Retinal pigment epithelial cell (primary cell): ENCODE results near the gene NPPA.

ENCODE experiments used
- DNase-seq: peaks from one replicate; pipeline ENCODE4 v3.0.0-alpha.2; 2010; ENCODE audit warnings: low read depth
- H3K4me3 ChIP-seq: 2 replicates; pipeline ENCODE4 v1.5.1; 2011; ENCODE audit warnings: mild to moderate bottlenecking, low read length, control low read depth, moderate library complexity
- TF ChIP-seq, protein P1 (sequence below): conservative IDR thresholded peaks from 2 replicates; pipeline ENCODE4 v1.5.1; 2011; ENCODE audit warnings: low read depth, low read length, control low read depth, inconsistent platforms

The NPPA gene

DNA sequence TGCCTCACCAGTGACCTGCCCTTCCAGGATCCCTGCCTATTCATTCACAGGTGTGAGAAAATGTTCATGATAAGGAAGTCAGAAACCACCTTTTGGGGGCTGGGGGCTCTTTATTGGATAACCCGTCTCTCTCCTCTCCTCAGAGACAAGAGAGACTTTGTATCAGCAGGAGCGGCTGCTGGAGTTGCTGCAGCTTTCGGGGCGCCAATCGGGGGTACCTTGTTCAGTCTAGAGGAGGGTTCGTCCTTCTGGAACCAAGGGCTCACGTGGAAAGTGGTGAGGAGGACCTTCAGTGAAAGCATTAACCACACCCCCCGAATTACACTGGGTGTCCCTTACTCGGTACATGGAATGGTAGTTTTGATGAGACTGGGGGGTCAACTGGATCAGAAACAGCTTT, 20.6 kb downstream of the NPPA start:
- TF ChIP-seq, protein P1, sequence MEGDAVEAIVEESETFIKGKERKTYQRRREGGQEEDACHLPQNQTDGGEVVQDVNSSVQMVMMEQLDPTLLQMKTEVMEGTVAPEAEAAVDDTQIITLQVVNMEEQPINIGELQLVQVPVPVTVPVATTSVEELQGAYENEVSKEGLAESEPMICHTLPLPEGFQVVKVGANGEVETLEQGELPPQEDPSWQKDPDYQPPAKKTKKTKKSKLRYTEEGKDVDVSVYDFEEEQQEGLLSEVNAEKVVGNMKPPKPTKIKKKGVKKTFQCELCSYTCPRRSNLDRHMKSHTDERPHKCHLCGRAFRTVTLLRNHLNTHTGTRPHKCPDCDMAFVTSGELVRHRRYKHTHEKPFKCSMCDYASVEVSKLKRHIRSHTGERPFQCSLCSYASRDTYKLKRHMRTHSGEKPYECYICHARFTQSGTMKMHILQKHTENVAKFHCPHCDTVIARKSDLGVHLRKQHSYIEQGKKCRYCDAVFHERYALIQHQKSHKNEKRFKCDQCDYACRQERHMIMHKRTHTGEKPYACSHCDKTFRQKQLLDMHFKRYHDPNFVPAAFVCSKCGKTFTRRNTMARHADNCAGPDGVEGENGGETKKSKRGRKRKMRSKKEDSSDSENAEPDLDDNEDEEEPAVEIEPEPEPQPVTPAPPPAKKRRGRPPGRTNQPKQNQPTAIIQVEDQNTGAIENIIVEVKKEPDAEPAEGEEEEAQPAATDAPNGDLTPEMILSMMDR = no peak
- DNase-seq = no peak
- no peak overlapping the region for H3K4me3 ChIP-seq

GRCh38 chr1:11825131-11825530, 22.5 kb downstream of the NPPA start:
- DNase-seq = no peak
- H3K4me3 ChIP-seq = no peak overlapping the region
- TF ChIP-seq, protein P1 = no peak

GRCh38 chr1:11823366-11824137, 24.0 kb downstream of the NPPA start:
- H3K4me3 ChIP-seq = no peak overlapping the region
- TF ChIP-seq, protein P1 = no peak
- no peak for DNase-seq

GRCh38 chr1:11822091-11822490, 25.5 kb downstream of the NPPA start:
- TF ChIP-seq, protein P1 = no peak
- DNase-seq = no peak
- H3K4me3 ChIP-seq = no peak overlapping the region

DNA sequence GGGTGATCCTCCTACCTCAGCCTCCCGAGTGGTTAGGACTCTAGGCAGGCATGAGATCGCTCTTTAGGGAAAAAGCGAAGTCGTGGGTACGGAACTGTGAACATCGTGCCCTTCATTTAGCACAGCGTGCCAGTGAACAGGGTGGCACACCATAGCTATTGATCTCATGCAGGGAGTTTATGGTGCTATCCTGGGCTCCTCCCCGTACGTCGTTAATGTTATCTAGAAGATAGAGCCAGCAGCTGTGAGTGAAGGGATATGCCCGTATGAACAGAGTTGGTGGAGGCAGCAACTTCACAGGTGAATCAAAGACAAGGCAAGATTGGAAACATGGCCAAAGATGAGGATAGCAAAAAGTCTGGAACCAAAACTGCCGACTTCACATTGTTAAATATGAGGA, 30.4 kb downstream of the NPPA start:
- H3K4me3 ChIP-seq = no peak overlapping the region
- TF ChIP-seq, protein P1 = no peak
- DNase-seq = no peak

DNA sequence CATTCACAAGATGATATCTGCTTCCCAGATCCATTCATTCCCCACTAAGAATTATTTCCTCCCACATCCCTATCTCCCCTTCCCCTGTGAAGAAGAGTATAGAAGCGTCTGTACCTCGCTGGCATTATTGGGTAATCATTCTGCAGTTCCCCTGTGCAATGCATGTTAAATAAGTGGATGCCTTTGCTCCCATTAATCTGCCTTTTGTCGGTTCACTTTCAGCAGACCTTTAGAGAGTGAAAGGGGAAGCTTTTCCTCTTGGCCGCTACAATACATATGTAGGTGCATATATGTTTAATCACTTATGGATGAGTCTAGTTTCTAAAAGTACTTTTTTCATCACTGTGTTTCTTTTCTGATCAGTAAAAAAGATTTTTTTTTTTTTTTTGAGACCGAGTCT, 34.6 kb downstream of the NPPA start:
- TF ChIP-seq, protein P1 = no peak
- H3K4me3 ChIP-seq = no peak overlapping the region
- no peak for DNase-seq

DNA sequence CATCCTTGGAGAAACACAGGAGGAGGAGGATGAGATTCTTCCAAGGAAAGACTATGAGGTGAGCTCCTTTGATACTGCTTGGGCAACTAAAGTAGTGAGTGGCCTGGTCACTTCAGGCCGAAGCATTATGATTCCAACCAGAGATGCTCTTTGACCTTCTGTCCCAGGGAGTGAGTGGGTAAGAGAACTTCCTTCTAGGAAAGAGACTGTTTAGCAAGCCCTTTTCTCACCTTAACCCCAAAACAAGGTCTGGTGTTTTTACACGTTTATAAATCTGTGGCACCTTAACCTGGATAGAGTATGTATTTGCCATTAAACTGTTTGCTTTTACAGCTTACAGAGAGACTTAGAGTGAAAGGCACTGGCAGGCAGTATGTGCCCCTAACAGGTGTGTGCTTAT, 40.5 kb downstream of the NPPA start:
- DNase-seq = no peak
- H3K4me3 ChIP-seq = peak overlapping the region; percentile 52
- TF ChIP-seq, protein P1 = no peak
